RWPE2 (cell line): Measurements from ENCODE around the gene TECPR2.
A peak's percentile ranks its signal among the peaks of the same experiment; 100 is the strongest.

Experiments used
- ATAC-seq: fragments of 200-7000 bp; cut with Tn5 transposase; 3 replicates; pipeline ENCODE4 v1.9.1; 2021; ENCODE audit warnings: low read depth
- DNase-seq: peaks from one replicate; pipeline ENCODE4 v3.0.0-alpha.2; 2020; ENCODE audit warnings: low spot score
- H3K27ac ChIP-seq: fragments of 450-650 bp; 2 replicates; pipeline ENCODE4 v1.5.1; 2017; ENCODE audit warnings: mild to moderate bottlenecking; ENCODE audit not compliant: poor library complexity, severe bottlenecking
- H3K27me3 ChIP-seq: fragments of 250-450 bp; sonication (Bioruptor Pico); 2 replicates; pipeline ENCODE4 v1.5.1; 2021; ENCODE audit warnings: mild to moderate bottlenecking, moderate library complexity; ENCODE audit not compliant: insufficient read depth, poor library complexity, severe bottlenecking
- H3K36me3 ChIP-seq: fragments of 250-450 bp; sonication (Bioruptor Pico); 2 replicates; pipeline ENCODE4 v1.5.1; 2020; ENCODE audit warnings: low read depth, mild to moderate bottlenecking, moderate library complexity
- H3K4me1 ChIP-seq: fragments of 250-450 bp; sonication (Bioruptor Pico); 2 replicates; pipeline ENCODE4 v1.5.1; 2021; ENCODE audit warnings: mild to moderate bottlenecking, moderate library complexity; ENCODE audit not compliant: insufficient read depth, poor library complexity, severe bottlenecking
- H3K4me3 ChIP-seq: fragments of 250-450 bp; sonication (Bioruptor Pico); 2 replicates; pipeline ENCODE4 v1.5.1; 2021; ENCODE audit warnings: mild to moderate bottlenecking, moderate library complexity; ENCODE audit not compliant: severe bottlenecking
- H3K9me3 ChIP-seq: fragments of 250-450 bp; sonication (Bioruptor Pico); 2 replicates; pipeline ENCODE4 v1.5.1; 2021; ENCODE audit warnings: mild to moderate bottlenecking, moderate library complexity; ENCODE audit not compliant: severe bottlenecking
- TF ChIP-seq, protein P1 (sequence below): fragments of 450-650 bp; IDR thresholded peaks from one replicate; pipeline ENCODE4 v1.5.1; 2017; ENCODE audit warnings: mild to moderate bottlenecking, moderate library complexity; ENCODE audit not compliant: poor library complexity, severe bottlenecking

TECPR2 gene

DNA sequence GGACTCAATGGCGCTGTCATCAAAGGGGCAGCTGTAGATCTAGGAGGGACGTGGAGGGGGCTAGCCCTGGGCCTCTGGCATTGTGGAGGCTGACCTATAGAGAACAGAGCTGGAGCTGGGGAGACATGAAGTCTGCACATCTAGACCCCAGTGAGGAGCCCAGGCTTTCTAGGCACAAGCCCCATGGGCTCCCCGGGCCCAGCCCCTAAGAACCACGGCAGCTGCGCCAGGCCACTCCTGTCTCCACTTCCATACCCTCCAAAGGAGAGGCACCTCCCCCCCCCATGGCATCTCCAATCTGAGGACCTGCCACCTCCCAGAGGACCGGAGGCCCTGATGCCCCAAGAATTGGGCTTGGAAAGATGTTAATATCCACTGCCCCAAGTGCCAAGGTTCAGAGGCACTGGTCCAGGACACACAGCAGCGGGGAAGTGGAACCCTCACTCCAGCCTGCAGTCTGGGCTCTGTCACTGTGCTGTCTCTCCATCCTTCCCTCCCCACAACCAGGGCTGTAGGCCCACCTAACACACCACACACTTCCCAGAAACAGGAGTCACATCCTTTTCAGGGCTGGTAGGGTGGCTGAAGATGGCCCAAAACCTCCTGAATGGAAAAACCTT, 142.4 kb downstream of the TECPR2 start:
- ATAC-seq (no peak), DNase-seq (peak; percentile 69)
- TF ChIP-seq, protein P1, sequence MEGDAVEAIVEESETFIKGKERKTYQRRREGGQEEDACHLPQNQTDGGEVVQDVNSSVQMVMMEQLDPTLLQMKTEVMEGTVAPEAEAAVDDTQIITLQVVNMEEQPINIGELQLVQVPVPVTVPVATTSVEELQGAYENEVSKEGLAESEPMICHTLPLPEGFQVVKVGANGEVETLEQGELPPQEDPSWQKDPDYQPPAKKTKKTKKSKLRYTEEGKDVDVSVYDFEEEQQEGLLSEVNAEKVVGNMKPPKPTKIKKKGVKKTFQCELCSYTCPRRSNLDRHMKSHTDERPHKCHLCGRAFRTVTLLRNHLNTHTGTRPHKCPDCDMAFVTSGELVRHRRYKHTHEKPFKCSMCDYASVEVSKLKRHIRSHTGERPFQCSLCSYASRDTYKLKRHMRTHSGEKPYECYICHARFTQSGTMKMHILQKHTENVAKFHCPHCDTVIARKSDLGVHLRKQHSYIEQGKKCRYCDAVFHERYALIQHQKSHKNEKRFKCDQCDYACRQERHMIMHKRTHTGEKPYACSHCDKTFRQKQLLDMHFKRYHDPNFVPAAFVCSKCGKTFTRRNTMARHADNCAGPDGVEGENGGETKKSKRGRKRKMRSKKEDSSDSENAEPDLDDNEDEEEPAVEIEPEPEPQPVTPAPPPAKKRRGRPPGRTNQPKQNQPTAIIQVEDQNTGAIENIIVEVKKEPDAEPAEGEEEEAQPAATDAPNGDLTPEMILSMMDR = no peak
- H3K4me1 ChIP-seq = peaks cover 8% of the 10 kb centered on the region
- peaks cover 9% of the 10 kb centered on the region for H3K36me3 ChIP-seq
- no peaks in the 10 kb centered on the region for H3K27me3 ChIP-seq
- no peaks in the 10 kb centered on the region for H3K9me3 ChIP-seq
- no peak overlapping the region for H3K27ac ChIP-seq
- H3K4me3 ChIP-seq = no peak overlapping the region

DNA sequence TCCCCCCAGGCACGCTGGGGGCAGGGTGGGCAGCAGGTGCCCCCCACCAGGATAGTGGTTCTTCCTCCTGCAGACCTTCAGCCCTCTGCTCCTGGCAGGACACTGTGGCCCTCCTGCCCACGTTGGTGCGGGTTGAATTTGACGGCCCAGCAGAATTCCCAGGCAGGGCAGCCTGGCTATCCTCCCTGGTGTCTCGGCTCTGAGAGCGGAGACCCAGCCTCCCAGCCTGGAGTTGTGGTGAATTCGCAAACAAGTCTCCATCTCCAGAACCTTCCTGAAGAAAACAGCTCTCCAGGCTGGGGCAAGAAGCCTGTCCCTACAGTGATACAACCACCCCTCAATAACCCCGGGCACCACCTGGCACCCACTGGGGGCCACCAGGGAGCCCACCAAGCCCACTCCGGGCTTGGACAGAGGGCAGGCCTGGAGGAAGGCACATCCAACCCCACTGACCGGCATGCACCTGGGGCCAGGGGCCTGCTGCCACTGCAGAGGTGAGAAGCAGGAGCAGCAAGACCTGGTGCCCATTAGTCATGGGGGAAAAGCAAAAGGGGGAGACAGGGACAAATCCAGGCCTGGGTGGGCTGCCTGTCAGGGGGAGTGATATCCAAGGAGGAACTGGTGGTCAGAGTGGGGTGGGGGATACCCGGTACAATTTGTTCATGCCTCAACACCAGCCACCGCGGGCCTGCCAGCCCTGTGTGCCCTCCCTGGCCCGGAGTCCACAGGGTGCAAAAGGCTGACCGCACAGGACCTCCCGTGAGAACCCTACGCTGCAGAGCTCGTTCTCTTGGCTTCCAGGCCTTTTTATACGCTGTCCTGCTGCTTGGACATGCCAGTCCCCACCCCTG, 143.3 kb downstream of the TECPR2 start:
- Histone ChIP-seq H3K4me1 (no peaks in the 10 kb centered on the region), H3K9me3 (no peaks in the 10 kb centered on the region), H3K27ac (no peak overlapping the region), H3K4me3 (no peak overlapping the region), H3K27me3 (no peaks in the 10 kb centered on the region), H3K36me3 (peaks cover 9% of the 10 kb centered on the region)
- TF ChIP-seq, protein P1 = no peak
- ATAC-seq (no peak), DNase-seq (peak; percentile 69)

DNA sequence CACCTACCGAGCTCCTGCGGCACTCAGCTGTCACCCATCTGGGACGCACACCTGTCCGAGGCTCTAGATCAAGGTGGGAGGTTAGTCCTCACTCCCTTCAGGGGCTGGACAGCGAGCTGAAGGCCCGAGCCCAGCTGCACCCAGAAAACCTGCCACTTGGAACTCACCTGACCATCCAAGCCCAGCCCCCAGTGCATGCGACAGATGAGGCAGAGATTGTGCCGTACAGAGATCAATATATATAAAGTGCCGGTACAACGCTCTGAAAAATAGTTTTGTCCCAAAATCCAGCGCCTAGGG, 143.8 kb downstream of the TECPR2 start:
- Histone ChIP-seq H3K27ac (no peak overlapping the region), H3K4me3 (no peak overlapping the region), H3K27me3 (no peaks in the 10 kb centered on the region), H3K36me3 (peaks cover 9% of the 10 kb centered on the region), H3K9me3 (no peaks in the 10 kb centered on the region), H3K4me1 (no peaks in the 10 kb centered on the region)
- no peak for DNase-seq
- no peak for ATAC-seq
- TF ChIP-seq, protein P1 = no peak

DNA sequence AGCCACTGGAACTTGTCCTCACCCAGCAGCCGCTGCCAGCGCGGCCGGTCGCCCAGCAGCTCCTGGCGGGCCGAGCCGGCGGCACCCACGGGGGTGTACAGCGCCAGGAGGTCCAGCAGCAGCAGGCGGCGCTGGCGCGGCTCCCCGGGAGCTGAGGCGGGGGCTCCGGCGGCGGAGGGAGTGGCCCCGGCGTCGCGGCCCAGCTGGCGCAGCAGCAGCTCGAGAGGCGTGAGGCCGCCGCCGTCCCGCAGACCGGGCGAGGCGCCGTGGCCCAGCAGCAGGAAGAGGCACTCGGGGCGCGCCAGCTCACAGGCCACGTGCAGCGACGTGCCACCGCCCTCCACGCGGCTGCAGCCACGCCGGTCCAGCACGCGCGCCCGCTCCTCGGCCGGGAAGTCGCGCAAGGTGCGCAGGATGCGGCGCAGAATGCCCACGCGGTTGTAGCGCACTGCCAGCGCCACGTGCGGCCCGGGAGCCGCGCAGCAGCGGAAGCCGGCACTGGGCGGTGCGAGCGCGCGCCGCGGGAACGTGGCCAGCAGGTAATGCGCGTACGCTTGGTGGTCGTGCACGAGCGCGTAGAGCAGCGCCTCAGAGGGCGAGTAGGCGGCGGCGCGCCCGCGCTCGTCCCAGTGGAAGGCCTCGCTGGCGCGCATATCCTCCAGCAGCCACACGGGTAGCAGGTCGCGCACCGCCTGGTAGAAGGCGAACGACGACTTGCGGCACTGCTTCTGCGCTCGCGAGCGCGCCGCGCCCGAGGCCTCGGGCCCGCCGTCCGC, 144.5 kb downstream of the TECPR2 start:
- DNase-seq = peak; percentile 65
- TF ChIP-seq, protein P1 = no peak
- no peaks in the 10 kb centered on the region for H3K27me3 ChIP-seq
- peaks cover 9% of the 10 kb centered on the region for H3K36me3 ChIP-seq
- ATAC-seq = no peak
- H3K4me3 ChIP-seq = no peak overlapping the region
- H3K9me3 ChIP-seq = no peaks in the 10 kb centered on the region
- no peaks in the 10 kb centered on the region for H3K4me1 ChIP-seq
- no peak overlapping the region for H3K27ac ChIP-seq
